PC-3 (cell line): Measurements from ENCODE around the gene SERPINI1. TPM values are rescaled to one million over a fixed set of nuclear protein-coding genes. Genes with fewer than 3 reads are reported as not detected.

ENCODE experiments used
- ATAC-seq: fragments of 200-7000 bp; cut with Tn5 transposase; 2 replicates; pipeline ENCODE4 v1.9.1; 2020; ENCODE audit warnings: mild to moderate bottlenecking, moderate library complexity
- BruUV-seq: library from RNA; stranded (reverse); fragments of 400-500 nt; replicated peaks from 2 replicates; lab custom pipeline; 2021; lab: Mats Ljungman, UMichigan
- CTCF ChIA-PET: fragments of 300-600 bp; sonication (Branson Sonifier 250); formaldehyde crosslinking; loops from one replicate; lab custom pipeline; 2022; ENCODE audit warnings: antibody characterized with exemption; lab: Charles Lee
- POLR2A ChIA-PET: fragments of 300-600 bp; sonication (Branson Sonifier 250); formaldehyde crosslinking; loops from one replicate; lab custom pipeline; 2022; ENCODE audit warnings: antibody characterized with exemption; ENCODE audit not compliant: unreplicated experiment; lab: Charles Lee
- DNase-seq: peaks from one replicate; pipeline ENCODE4 v3.0.0-alpha.2; 2015
- H2AFZ ChIP-seq: fragments of 300-600 bp; sonication (generic); 2 replicates; pipeline ENCODE4 v1.6.0; 2016; ENCODE audit warnings: antibody characterized with exemption, low read length
- H3F3A ChIP-seq: fragments of 300-600 bp; sonication (generic); one replicate; pipeline ENCODE4 v1.6.0; 2017; ENCODE audit warnings: antibody characterized with exemption, low read length, control low read depth, mild to moderate bottlenecking; ENCODE audit not compliant: unreplicated experiment
- H3K27ac ChIP-seq: fragments of 300-600 bp; sonication (generic); 2 replicates; pipeline ENCODE4 v1.5.1; 2016; ENCODE audit warnings: mild to moderate bottlenecking, low read length
- H3K27me3 ChIP-seq: fragments of 300-600 bp; sonication (generic); 2 replicates; pipeline ENCODE4 v1.6.1; 2016; ENCODE audit warnings: low read length, mixed read lengths
- H3K36me3 ChIP-seq: fragments of 300-600 bp; sonication (generic); 2 replicates; pipeline ENCODE4 v1.6.1; 2016; ENCODE audit warnings: low read depth, mixed run types, low read length, mixed read lengths
- H3K4me1 ChIP-seq: fragments of 300-600 bp; sonication (generic); 2 replicates; pipeline ENCODE4 v1.5.1; 2016; ENCODE audit warnings: low read length; ENCODE audit not compliant: insufficient read depth
- H3K4me2 ChIP-seq: fragments of 300-600 bp; sonication (generic); 2 replicates; pipeline ENCODE4 v1.6.0; 2016; ENCODE audit warnings: low read length
- H3K4me3 ChIP-seq: fragments of 300-600 bp; sonication (generic); 2 replicates; pipeline ENCODE4 v1.5.1; 2016; ENCODE audit warnings: mild to moderate bottlenecking, low read length, mixed read lengths
- H3K79me2 ChIP-seq: fragments of 300-600 bp; sonication (generic); 2 replicates; pipeline ENCODE4 v1.6.1; 2017; ENCODE audit warnings: low read length, mixed read lengths
- H3K9ac ChIP-seq: fragments of 300-600 bp; sonication (generic); 2 replicates; pipeline ENCODE4 v1.6.0; 2016; ENCODE audit warnings: mild to moderate bottlenecking, low read length
- H3K9me2 ChIP-seq: fragments of 300-600 bp; sonication (generic); replicated peaks from 2 replicates; pipeline ENCODE4 v1.6.1; 2016; ENCODE audit warnings: mixed run types, low read length, mixed read lengths
- H3K9me3 ChIP-seq: fragments of 300-600 bp; sonication (generic); 2 replicates; pipeline ENCODE4 v1.6.1; 2016; ENCODE audit warnings: low read length, mixed read lengths
- H4K20me1 ChIP-seq: fragments of 300-600 bp; sonication (generic); 2 replicates; pipeline ENCODE4 v1.6.1; 2016; ENCODE audit warnings: low read length, mixed read lengths
- CTCF ChIP-seq: fragments of 300-600 bp; sonication (generic); conservative IDR thresholded peaks from 2 replicates; pipeline ENCODE4 v1.5.1; 2017; ENCODE audit warnings: antibody characterized with exemption, low read depth, mild to moderate bottlenecking, low read length
- EZH2 ChIP-seq: fragments of 300-600 bp; sonication (generic); IDR thresholded peaks from one replicate; pipeline ENCODE4 v1.6.1; 2017; ENCODE audit warnings: antibody characterized with exemption, mild to moderate bottlenecking, low read length; ENCODE audit not compliant: unreplicated experiment
- EZH2phosphoT487 ChIP-seq: fragments of 300-600 bp; sonication (generic); IDR thresholded peaks from 2 replicates; pipeline ENCODE4 v1.6.1; 2018; ENCODE audit warnings: mild to moderate bottlenecking, antibody characterized with exemption, low read length, borderline replicate concordance
- intact Hi-C: fragments of 100-400 bp; cut with micrococcal nuclease; formaldehyde crosslinking; loops from 2 replicates; pipeline ENCODE4 v1.9.0; 2023
- total RNA-seq: library from RNA; depleted of rRNA; stranded (reverse); fragments of >200 nt; gene quantifications from 2 replicates; pipeline ENCODE4 v1.2.3, GENCODE V29; 2014

The SERPINI1 gene
- total RNA-seq, 1 experiment from 2014 or later: 1.3 TPM

- no peak overlapping the region for H3K4me2 ChIP-seq
- intact Hi-C loops: no loop called here
- H3K4me3 ChIP-seq: no peak overlapping the region
- no peaks in the 10 kb centered on the region for H3K27me3 ChIP-seq
- H3K27ac ChIP-seq: no peak overlapping the region
- ChIA-PET CTCF (no interaction called here), POLR2A (no interaction called here)
- no peaks in the 10 kb centered on the region for H3K36me3 ChIP-seq
- H3K79me2 ChIP-seq: no peaks in the 10 kb centered on the region
- no peaks in the 10 kb centered on the region for H3K9me2 ChIP-seq
- ATAC-seq (no peak), DNase-seq (no peak)
- no peak overlapping the region for H3K9ac ChIP-seq
- BruUV-seq: no TSS peak
- H3K9me3 ChIP-seq: no peaks in the 10 kb centered on the region
- no peak for TF ChIP-seq EZH2
- no peak for TF ChIP-seq CTCF
- TF ChIP-seq EZH2phosphoT487: no peak
- no peaks in the 10 kb centered on the region for H3F3A ChIP-seq
- no peak overlapping the region for H2AFZ ChIP-seq
- no peaks in the 10 kb centered on the region for H4K20me1 ChIP-seq
- H3K4me1 ChIP-seq: no peaks in the 10 kb centered on the region
Measured at GRCh38 chr3:167749209-167749608, 13.7 kb downstream of the SERPINI1 start.

- no TSS peak for BruUV-seq
- ChIA-PET CTCF (interaction anchor here (0.6 kb wide), 1 partner anchor 255 kb away, joined by 3 read pairs; no protein-coding TSS in a partner anchor), POLR2A (no interaction called here)
- no peaks in the 10 kb centered on the region for H3K36me3 ChIP-seq
- no peaks in the 10 kb centered on the region for H3K9me3 ChIP-seq
- no peak overlapping the region for H3K4me3 ChIP-seq
- no peaks in the 10 kb centered on the region for H4K20me1 ChIP-seq
- H3K4me1 ChIP-seq: no peaks in the 10 kb centered on the region
- H3K4me2 ChIP-seq: no peak overlapping the region
- H3K9ac ChIP-seq: no peak overlapping the region
- H3K27ac ChIP-seq: no peak overlapping the region
- ATAC-seq (no peak), DNase-seq (no peak)
- intact Hi-C loops: no loop called here
- H3K27me3 ChIP-seq: no peaks in the 10 kb centered on the region
- no peak overlapping the region for H2AFZ ChIP-seq
- no peaks in the 10 kb centered on the region for H3K9me2 ChIP-seq
- H3F3A ChIP-seq: no peaks in the 10 kb centered on the region
- H3K79me2 ChIP-seq: no peaks in the 10 kb centered on the region
- no peak for TF ChIP-seq EZH2
- TF ChIP-seq EZH2phosphoT487: no peak
- TF ChIP-seq CTCF: no peak
Measured at GRCh38 chr3:167749728-167750127, 14.2 kb downstream of the SERPINI1 start.

- H3K36me3 ChIP-seq: no peaks in the 10 kb centered on the region
- intact Hi-C loops: no loop called here
- no peaks in the 10 kb centered on the region for H3K27me3 ChIP-seq
- H3K4me3 ChIP-seq: no peak overlapping the region
- no peaks in the 10 kb centered on the region for H3K9me3 ChIP-seq
- no peaks in the 10 kb centered on the region for H3K79me2 ChIP-seq
- no peaks in the 10 kb centered on the region for H3K9me2 ChIP-seq
- H2AFZ ChIP-seq: no peak overlapping the region
- no peaks in the 10 kb centered on the region for H3F3A ChIP-seq
- no peak overlapping the region for H3K27ac ChIP-seq
- DNase-seq (no peak), ATAC-seq (no peak)
- H4K20me1 ChIP-seq: no peaks in the 10 kb centered on the region
- TF ChIP-seq CTCF: no peak
- no peak for TF ChIP-seq EZH2phosphoT487
- no peak for TF ChIP-seq EZH2
- H3K4me1 ChIP-seq: no peaks in the 10 kb centered on the region
- POLR2A ChIA-PET: no interaction called here
- H3K4me2 ChIP-seq: no peak overlapping the region
- no TSS peak for BruUV-seq
- CTCF ChIA-PET: no interaction called here
- H3K9ac ChIP-seq: no peak overlapping the region
Measured at GRCh38 chr3:167750272-167750971, 14.9 kb downstream of the SERPINI1 start.
